ENCODE measurements around the gene UTS2. TPM values are rescaled to one million over a fixed set of nuclear protein-coding genes. Genes with fewer than 3 reads are reported as not detected.

Gene UTS2
- not detected for polyA plus RNA-seq (2013, experiment 1 of 2)
- polyA plus RNA-seq (2013, experiment 2 of 2): not detected

GRCh38 chr1:7852804-7853683, at the start of gene UTS2:
Gene UTS2 (minus strand): TSS chr1:7853065. CDS start chr1:7853003, 62 bp downstream.
- WGBS, 2 experiments (ENCODE audit: insufficient coverage in 2 of 2): 74 to 76% methylated on average over 4 to 6 of the region's 10 CpGs
- H3K36me3 ChIP-seq (ENCODE audit: control insufficient read depth, insufficient read depth, low read length): no peaks in the 10 kb centered on the region

GRCh38 chr1:7899741-7900140, 46.9 kb upstream of the UTS2 start:
- 93 to 96% methylated on average over 4 of the region's 4 CpGs for WGBS, 2 experiments (ENCODE audit: insufficient coverage in 2 of 2)
- H3K9me3 ChIP-seq (ENCODE audit: control insufficient read depth, low read length): no peaks in the 10 kb centered on the region
- H3K4me3 ChIP-seq (ENCODE audit: extremely low read depth, insufficient read depth, low read length, poor library complexity, severe bottlenecking): no peak overlapping the region
- H3K4me1 ChIP-seq (ENCODE audit: control insufficient read depth, insufficient read depth, low read length, poor library complexity, severe bottlenecking): peaks cover 5% of the 10 kb centered on the region
- H3K36me3 ChIP-seq (ENCODE audit: control insufficient read depth, insufficient read depth, low read length): no peaks in the 10 kb centered on the region
- no peak overlapping the region for H3K27ac ChIP-seq (ENCODE audit: low read depth, low read length, severe bottlenecking)

More at GRCh38 chr1:7852804-7853683, at the start of gene UTS2:
- no peaks in the 10 kb centered on the region for H3K9me3 ChIP-seq (ENCODE audit: control insufficient read depth, low read length)
- no peak within 1 kb of the TSS for H3K4me3 ChIP-seq (ENCODE audit: extremely low read depth, insufficient read depth, low read length, poor library complexity, severe bottlenecking)
- no peak within 1 kb of the TSS for H3K27ac ChIP-seq (ENCODE audit: low read depth, low read length, severe bottlenecking)
- H3K4me1 ChIP-seq (ENCODE audit: control insufficient read depth, insufficient read depth, low read length, poor library complexity, severe bottlenecking): no peaks in the 10 kb centered on the region

- WGBS, 2 experiments (ENCODE audit: insufficient coverage in 2 of 2): 93 to 100% methylated on average over 1 to 2 of the region's 5 CpGs
- peaks cover 5% of the 10 kb centered on the region for H3K4me1 ChIP-seq (ENCODE audit: control insufficient read depth, insufficient read depth, low read length, poor library complexity, severe bottlenecking)
- H3K4me3 ChIP-seq (ENCODE audit: extremely low read depth, insufficient read depth, low read length, poor library complexity, severe bottlenecking): no peak overlapping the region
- no peaks in the 10 kb centered on the region for H3K9me3 ChIP-seq (ENCODE audit: control insufficient read depth, low read length)
- no peak overlapping the region for H3K27ac ChIP-seq (ENCODE audit: low read depth, low read length, severe bottlenecking)
- no peaks in the 10 kb centered on the region for H3K36me3 ChIP-seq (ENCODE audit: control insufficient read depth, insufficient read depth, low read length)
Measured at GRCh38 chr1:7898962-7899361, 46.1 kb upstream of the UTS2 start.

- Histone ChIP-seq H3K4me1 (ENCODE audit: control insufficient read depth, insufficient read depth, low read length, poor library complexity, severe bottlenecking) (peaks cover 5% of the 10 kb centered on the region), H3K4me3 (ENCODE audit: extremely low read depth, insufficient read depth, low read length, poor library complexity, severe bottlenecking) (no peak overlapping the region), H3K9me3 (ENCODE audit: control insufficient read depth, low read length) (no peaks in the 10 kb centered on the region), H3K27ac (ENCODE audit: low read depth, low read length, severe bottlenecking) (no peak overlapping the region), H3K36me3 (ENCODE audit: control insufficient read depth, insufficient read depth, low read length) (no peaks in the 10 kb centered on the region)
- no CpG with 5 or more reads among the region's 1 CpG for WGBS, 2 experiments (ENCODE audit: insufficient coverage in 2 of 2)
Measured at GRCh38 chr1:7896994-7897393, 44.1 kb upstream of the UTS2 start.

- H3K4me1 ChIP-seq (ENCODE audit: control insufficient read depth, insufficient read depth, low read length, poor library complexity, severe bottlenecking): no peaks in the 10 kb centered on the region
- no peak overlapping the region for H3K27ac ChIP-seq (ENCODE audit: low read depth, low read length, severe bottlenecking)
- H3K36me3 ChIP-seq (ENCODE audit: control insufficient read depth, insufficient read depth, low read length): no peaks in the 10 kb centered on the region
- WGBS, 2 experiments (ENCODE audit: insufficient coverage in 2 of 2): 93 to 97% methylated on average over 12 of the region's 13 CpGs
- no peaks in the 10 kb centered on the region for H3K9me3 ChIP-seq (ENCODE audit: control insufficient read depth, low read length)
- H3K4me3 ChIP-seq (ENCODE audit: extremely low read depth, insufficient read depth, low read length, poor library complexity, severe bottlenecking): no peak overlapping the region
Measured at GRCh38 chr1:7893529-7894180, 40.8 kb upstream of the UTS2 start.

- Histone ChIP-seq H3K36me3 (ENCODE audit: control insufficient read depth, insufficient read depth, low read length) (no peaks in the 10 kb centered on the region), H3K4me1 (ENCODE audit: control insufficient read depth, insufficient read depth, low read length, poor library complexity, severe bottlenecking) (no peaks in the 10 kb centered on the region), H3K9me3 (ENCODE audit: control insufficient read depth, low read length) (no peaks in the 10 kb centered on the region), H3K27ac (ENCODE audit: low read depth, low read length, severe bottlenecking) (no peak overlapping the region), H3K4me3 (ENCODE audit: extremely low read depth, insufficient read depth, low read length, poor library complexity, severe bottlenecking) (no peak overlapping the region)
- WGBS, 2 experiments (ENCODE audit: insufficient coverage in 2 of 2): 83 to 84% methylated on average over 6 to 7 of the region's 9 CpGs
Measured at GRCh38 chr1:7891804-7892203, 38.9 kb upstream of the UTS2 start.

GRCh38 chr1:7890853-7891252, 38.0 kb upstream of the UTS2 start:
- Histone ChIP-seq H3K4me3 (ENCODE audit: extremely low read depth, insufficient read depth, low read length, poor library complexity, severe bottlenecking) (no peak overlapping the region), H3K4me1 (ENCODE audit: control insufficient read depth, insufficient read depth, low read length, poor library complexity, severe bottlenecking) (no peaks in the 10 kb centered on the region), H3K27ac (ENCODE audit: low read depth, low read length, severe bottlenecking) (no peak overlapping the region), H3K9me3 (ENCODE audit: control insufficient read depth, low read length) (no peaks in the 10 kb centered on the region), H3K36me3 (ENCODE audit: control insufficient read depth, insufficient read depth, low read length) (no peaks in the 10 kb centered on the region)
- WGBS, 2 experiments (ENCODE audit: insufficient coverage in 2 of 2): 90 to 92% methylated on average over 2 of the region's 2 CpGs

GRCh38 chr1:7888248-7889081, 35.6 kb upstream of the UTS2 start:
- Histone ChIP-seq H3K4me1 (ENCODE audit: control insufficient read depth, insufficient read depth, low read length, poor library complexity, severe bottlenecking) (no peaks in the 10 kb centered on the region), H3K9me3 (ENCODE audit: control insufficient read depth, low read length) (no peaks in the 10 kb centered on the region), H3K27ac (ENCODE audit: low read depth, low read length, severe bottlenecking) (no peak overlapping the region), H3K36me3 (ENCODE audit: control insufficient read depth, insufficient read depth, low read length) (no peaks in the 10 kb centered on the region), H3K4me3 (ENCODE audit: extremely low read depth, insufficient read depth, low read length, poor library complexity, severe bottlenecking) (no peak overlapping the region)
- WGBS, 2 experiments (ENCODE audit: insufficient coverage in 2 of 2): 87 to 92% methylated on average over 6 to 9 of the region's 9 CpGs

GRCh38 chr1:7886405-7886745, 33.5 kb upstream of the UTS2 start:
- 91 to 93% methylated on average over 5 to 6 of the region's 7 CpGs for WGBS, 2 experiments (ENCODE audit: insufficient coverage in 2 of 2)
- Histone ChIP-seq H3K27ac (ENCODE audit: low read depth, low read length, severe bottlenecking) (no peak overlapping the region), H3K9me3 (ENCODE audit: control insufficient read depth, low read length) (no peaks in the 10 kb centered on the region), H3K4me1 (ENCODE audit: control insufficient read depth, insufficient read depth, low read length, poor library complexity, severe bottlenecking) (no peaks in the 10 kb centered on the region), H3K36me3 (ENCODE audit: control insufficient read depth, insufficient read depth, low read length) (no peaks in the 10 kb centered on the region), H3K4me3 (ENCODE audit: extremely low read depth, insufficient read depth, low read length, poor library complexity, severe bottlenecking) (no peak overlapping the region)

- Histone ChIP-seq H3K36me3 (ENCODE audit: control insufficient read depth, insufficient read depth, low read length) (no peaks in the 10 kb centered on the region), H3K27ac (ENCODE audit: low read depth, low read length, severe bottlenecking) (no peak overlapping the region), H3K4me1 (ENCODE audit: control insufficient read depth, insufficient read depth, low read length, poor library complexity, severe bottlenecking) (no peaks in the 10 kb centered on the region), H3K4me3 (ENCODE audit: extremely low read depth, insufficient read depth, low read length, poor library complexity, severe bottlenecking) (no peak overlapping the region), H3K9me3 (ENCODE audit: control insufficient read depth, low read length) (no peaks in the 10 kb centered on the region)
- 87 to 89% methylated on average over 6 to 18 of the region's 27 CpGs for WGBS, 2 experiments (ENCODE audit: insufficient coverage in 2 of 2)
Measured at GRCh38 chr1:7885513-7886404, 32.9 kb upstream of the UTS2 start.
